Measurements from ENCODE around the gene TMEM247. TPM values are rescaled to one million over a fixed set of nuclear protein-coding genes. Genes with fewer than 3 reads are reported as not detected.

The TMEM247 gene
- total RNA-seq, 1 experiment from 2014 or later = not detected

GRCh38 chr2:46494596-46494995 is 15.2 kb downstream of the TMEM247 start:
- no peak overlapping the region for H3K27ac Mint-ChIP-seq
- no peak overlapping the region for H3K4me2 ChIP-seq (ENCODE audit: insufficient read depth, insufficient read length, low read length)

More at GRCh38 chr2:46494596-46494995, 15.2 kb downstream of the TMEM247 start:
- Histone ChIP-seq H3K79me2 (ENCODE audit: insufficient read depth, low read length) (no peaks in the 10 kb centered on the region), H2BK5ac (ENCODE audit: insufficient read length, low read length) (no peak overlapping the region), H4K8ac (replicated peaks; ENCODE audit: insufficient read length, low read depth, low read length) (no peak overlapping the region), H3K9me3 (ENCODE audit: control insufficient read depth, low read depth, low read length) (no peaks in the 10 kb centered on the region), H3K23me2 (ENCODE audit: insufficient read length, low read depth, low read length, poor library complexity, severe bottlenecking) (peaks cover 3% of the 10 kb centered on the region), H3T11ph (ENCODE audit: low read length) (no peak overlapping the region), H4K5ac (ENCODE audit: insufficient read length, low read depth, low read length) (no peak overlapping the region), H3K18ac (ENCODE audit: insufficient read length, low read depth, low read length) (no peak overlapping the region), H2AFZ (ENCODE audit: low read length) (no peak overlapping the region), H3K23ac (ENCODE audit: insufficient read length, low read depth, low read length) (no peak overlapping the region), H4K20me1 (ENCODE audit: control insufficient read depth, insufficient read depth, insufficient read length) (no peaks in the 10 kb centered on the region), H2BK120ac (ENCODE audit: low read depth, low read length, poor library complexity, severe bottlenecking) (no peak overlapping the region), H3K4me1 (ENCODE audit: insufficient read depth, low read length) (no peaks in the 10 kb centered on the region; the same call in 1 of the 2 replicates), H3K4ac (ENCODE audit: low read depth, low read length) (no peak overlapping the region), H3K79me1 (ENCODE audit: insufficient read depth, low read depth, low read length, poor library complexity, severe bottlenecking) (no peaks in the 10 kb centered on the region), H2BK20ac (ENCODE audit: low read depth, low read length, poor library complexity, severe bottlenecking) (no peak overlapping the region), H4K91ac (ENCODE audit: insufficient read length, low read depth, low read length) (no peak overlapping the region), H2BK12ac (ENCODE audit: insufficient read length, low read depth, low read length) (no peak overlapping the region), H2BK15ac (ENCODE audit: low read depth, low read length) (no peak overlapping the region), H3K27me3 (ENCODE audit: insufficient read depth, low read length) (no peaks in the 10 kb centered on the region; the same call in 1 of the 2 replicates), H2AK5ac (ENCODE audit: insufficient read length, low read length) (no peak overlapping the region), H3K14ac (ENCODE audit: insufficient read depth, low read length) (no peak overlapping the region), H3K9ac (ENCODE audit: extremely low read depth, insufficient read length, low read length) (no peak overlapping the region), H3K27ac (ENCODE audit: insufficient read length, low read depth, low read length) (peak overlapping the region; percentile 6), H3K56ac (ENCODE audit: insufficient read length, low read depth, low read length) (no peak overlapping the region)
- no CpG with 5 or more reads among the region's 4 CpGs for WGBS (ENCODE audit: extremely low coverage, insufficient read length, low lambda C conversion rate)
- DNase-seq = no peak
- Mint-ChIP-seq H3K4me3 (no peak overlapping the region), H3K36me3 (ENCODE audit: insufficient read depth in 1 of 3, low read depth in 3 of 3) (no peaks in the 10 kb centered on the region), H3K9me3 (no peaks in the 10 kb centered on the region), H3K27me3 (ENCODE audit: low read depth) (peaks cover 48% of the 10 kb centered on the region), H3K4me1 (peaks cover 22 to 27% of the 10 kb centered on the region in 2 experiments)
- no peak for TF ChIP-seq CTCF (conservative IDR thresholded peaks at IDR 0.05)

All from H9 (cell line).